GM18520 (cell line): ENCODE data around the gene TGM2.
"Not testable (repeated sequence)": the region's sequence is repeated elsewhere in the genome, so short reads cannot be mapped to it uniquely, and the experiment has no call there.

Experiments
- ATAC-seq: cut with Tn5 transposase; IDR thresholded peaks from one replicate; pipeline ENCODE4 v1.9.1; 2021; ENCODE audit not compliant: unreplicated experiment

The TGM2 gene

GRCh38 chr20:38102206-38102605 is 62.9 kb downstream of the TGM2 start:
- not testable (repeated sequence) for ATAC-seq

DNA sequence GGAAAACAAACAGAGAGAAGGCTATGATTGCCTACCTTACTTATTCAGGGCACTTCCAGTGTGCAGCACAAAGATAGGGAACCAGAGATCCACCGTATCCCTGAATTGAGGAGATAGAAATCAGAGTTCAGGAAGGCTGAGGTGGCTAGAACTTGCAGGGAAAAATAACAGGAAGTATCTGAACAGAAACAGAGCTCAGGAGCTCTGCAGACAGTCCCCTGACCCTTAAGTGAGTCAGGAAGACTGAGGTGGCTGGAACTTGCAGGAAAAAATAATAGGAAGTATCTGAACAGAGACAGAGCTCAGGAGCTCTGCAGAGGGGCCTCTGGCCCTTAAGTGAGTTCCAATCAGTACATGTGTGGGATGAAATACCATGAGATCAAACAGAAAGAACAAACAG is 66.1 kb downstream of the TGM2 start:
- no peak for ATAC-seq

GRCh38 chr20:38095017-38095686 is 69.9 kb downstream of the TGM2 start:
- ATAC-seq, result no peak

GRCh38 chr20:38094373-38094891 is 70.6 kb downstream of the TGM2 start:
- ATAC-seq, result peak; percentile 44

DNA sequence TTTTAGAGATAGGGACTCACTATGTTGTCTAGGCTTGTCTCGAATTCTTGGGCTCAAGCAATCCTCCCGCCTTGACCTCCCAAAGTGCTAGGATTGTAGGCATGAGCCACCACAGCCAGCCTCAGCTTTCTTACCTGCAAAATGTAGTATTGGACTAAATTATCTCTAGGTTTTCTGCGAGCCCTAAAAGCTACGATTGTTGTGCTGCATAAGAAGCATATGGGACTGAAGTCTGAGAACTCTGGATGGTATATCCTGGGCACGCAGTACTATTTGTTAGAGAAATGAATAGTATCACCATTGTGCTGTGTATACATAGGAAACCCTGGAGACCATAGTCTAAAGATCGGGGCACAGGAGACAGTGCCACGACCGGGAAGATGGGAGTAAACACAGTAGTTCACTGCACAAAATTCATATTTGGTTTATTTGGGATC is 71.4 kb downstream of the TGM2 start:
- no peak for ATAC-seq

DNA sequence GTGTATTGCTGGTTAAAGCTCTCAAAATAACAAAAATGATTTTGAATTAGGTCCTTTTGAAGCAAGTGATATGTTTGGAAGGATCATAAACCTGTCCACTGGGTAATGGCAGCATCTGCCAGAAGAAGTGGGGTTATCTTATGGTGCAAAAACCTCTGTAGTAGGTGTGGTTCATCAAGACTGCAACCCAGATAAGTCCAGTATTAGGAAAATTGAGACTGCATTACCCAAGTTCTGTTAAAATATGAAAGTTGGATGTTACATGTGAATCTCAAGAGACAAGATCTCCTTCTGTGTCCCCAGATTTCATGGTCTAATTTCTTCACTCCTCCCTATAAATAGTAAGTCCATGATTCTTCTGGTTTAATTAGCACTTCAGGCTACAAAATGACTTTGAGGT is 72.2 kb downstream of the TGM2 start:
- no peak for ATAC-seq

GRCh38 chr20:38092260-38092857 is 72.7 kb downstream of the TGM2 start:
- ATAC-seq, result no peak

- ATAC-seq, result no peak
Measured at GRCh38 chr20:38091441-38092216, 73.4 kb downstream of the TGM2 start.

- ATAC-seq, result no peak
Measured at GRCh38 chr20:38090061-38090460, 75.0 kb downstream of the TGM2 start.

- ATAC-seq, result no peak
Measured at GRCh38 chr20:38089500-38089899, 75.6 kb downstream of the TGM2 start.

- no peak for ATAC-seq
Measured at GRCh38 chr20:38085026-38085425, 80.0 kb downstream of the TGM2 start.

- ATAC-seq, result no peak
Measured at GRCh38 chr20:38084425-38084951, 80.6 kb downstream of the TGM2 start.

GRCh38 chr20:38083338-38084048 is 81.6 kb downstream of the TGM2 start:
- no peak for ATAC-seq

DNA sequence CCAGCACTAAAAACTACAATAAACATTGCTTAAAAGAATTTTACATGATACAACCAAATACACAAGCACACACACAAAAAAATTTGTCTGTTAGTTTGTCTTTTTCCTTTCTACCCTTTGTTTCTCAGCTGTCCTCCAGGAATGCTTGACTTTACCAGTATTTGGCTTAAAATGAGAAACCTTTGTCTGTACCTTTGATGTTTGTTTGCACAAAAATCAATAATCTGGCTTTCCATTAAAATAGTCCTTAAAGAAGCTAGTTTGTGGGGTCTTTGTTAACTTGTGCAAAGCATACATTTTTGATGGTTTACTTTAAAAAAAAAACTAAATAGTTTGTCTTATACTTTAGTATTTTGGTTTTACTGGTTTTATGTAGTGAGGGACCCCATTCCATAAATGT is 82.2 kb downstream of the TGM2 start:
- no peak for ATAC-seq

- ATAC-seq, result no peak
Measured at GRCh38 chr20:38081575-38081974, 83.5 kb downstream of the TGM2 start.

DNA sequence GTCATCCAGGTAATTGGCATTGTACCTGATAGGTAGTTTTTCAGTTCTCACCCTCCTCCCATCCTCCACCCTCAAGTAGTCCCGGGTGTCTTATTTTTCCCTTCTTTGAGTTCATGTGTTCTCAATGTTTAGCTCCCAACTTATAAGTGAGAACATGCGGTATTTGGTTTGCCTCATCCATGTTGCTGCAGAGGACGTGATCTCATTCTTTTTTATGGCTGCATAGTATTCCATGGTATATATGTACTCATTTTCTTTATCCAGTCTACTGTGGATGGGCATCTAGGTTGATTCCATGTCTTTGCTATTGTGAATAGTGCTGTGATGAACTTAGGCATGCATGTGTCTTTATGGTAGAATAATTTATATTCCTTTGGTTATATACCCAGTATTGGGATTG is 85.7 kb downstream of the TGM2 start:
- no peak for ATAC-seq

DNA sequence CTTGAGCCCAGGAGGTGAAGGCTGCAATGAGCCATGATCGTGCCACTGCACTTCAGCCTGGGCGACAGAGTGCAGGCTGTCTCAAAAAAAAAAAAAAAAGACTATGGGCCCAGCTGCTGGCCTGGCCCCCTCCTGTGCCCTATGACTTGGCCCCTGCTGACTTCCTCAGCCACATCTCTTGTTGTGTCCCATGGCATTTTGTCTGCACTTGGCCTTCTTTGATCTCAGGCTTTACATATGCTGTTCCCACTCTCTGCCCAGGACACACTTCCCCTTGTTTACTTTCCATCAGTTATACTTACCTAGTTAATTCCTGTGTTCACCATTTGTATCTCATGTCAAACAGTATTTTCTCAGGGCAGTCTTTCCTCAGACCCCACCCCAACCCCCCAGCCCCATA is 87.0 kb downstream of the TGM2 start:
- ATAC-seq, result no peak
